Measurements from ENCODE around the gene NELFCD.

- TF ChIP-seq CTCF (conservative IDR thresholded peaks at IDR 0.05; ENCODE audit: low read depth, low read length) (no peak), EZH2phosphoT487 (IDR thresholded peaks at IDR 0.05; ENCODE audit: borderline replicate concordance, low read length) (no peak)
These were observed 15.6 kb upstream of the NELFCD start for GRCh38 chr20:58965270-58966064.

Measured in PC-3 (cell line).